C4-2B (cell line): ENCODE measurements around the gene LCN10.
"Not testable (repeated sequence)": the region's sequence is repeated elsewhere in the genome, so short reads cannot be mapped to it uniquely, and the experiment has no call there.

ENCODE experiments used
- H3K27ac ChIP-seq: fragments of 450-650 bp; 2 replicates; pipeline ENCODE4 v1.5.1; 2017
- ZFX ChIP-seq: fragments of 450-650 bp; IDR thresholded peaks from 2 replicates; pipeline ENCODE4 v1.6.1; 2017
- TF ChIP-seq, protein P1 (sequence below): fragments of 450-650 bp; conservative IDR thresholded peaks from 2 replicates; pipeline ENCODE4 v1.5.1; 2017; ENCODE audit warnings: mild to moderate bottlenecking

Gene LCN10

DNA sequence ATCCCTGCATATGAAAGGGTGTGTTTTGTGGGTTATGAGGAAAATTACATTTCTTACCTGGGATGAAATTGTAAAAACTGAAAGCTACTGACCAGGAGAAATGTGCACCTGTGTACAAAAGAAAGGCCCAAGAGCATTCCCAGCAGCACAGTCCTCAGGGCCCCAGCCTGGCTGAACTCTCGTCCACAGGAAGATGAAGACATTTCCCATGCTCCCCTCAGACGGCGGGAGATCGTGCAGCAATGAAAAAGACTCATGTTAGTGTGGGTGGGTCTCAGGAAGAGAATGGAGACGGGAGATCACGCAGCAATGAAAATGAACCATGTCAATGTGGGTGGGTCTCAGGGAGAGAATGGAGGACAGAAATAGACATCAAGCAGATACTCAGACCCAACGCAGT is 34.2 kb upstream of the LCN10 start:
- TF ChIP-seq ZFX = no peak
- TF ChIP-seq, protein P1, sequence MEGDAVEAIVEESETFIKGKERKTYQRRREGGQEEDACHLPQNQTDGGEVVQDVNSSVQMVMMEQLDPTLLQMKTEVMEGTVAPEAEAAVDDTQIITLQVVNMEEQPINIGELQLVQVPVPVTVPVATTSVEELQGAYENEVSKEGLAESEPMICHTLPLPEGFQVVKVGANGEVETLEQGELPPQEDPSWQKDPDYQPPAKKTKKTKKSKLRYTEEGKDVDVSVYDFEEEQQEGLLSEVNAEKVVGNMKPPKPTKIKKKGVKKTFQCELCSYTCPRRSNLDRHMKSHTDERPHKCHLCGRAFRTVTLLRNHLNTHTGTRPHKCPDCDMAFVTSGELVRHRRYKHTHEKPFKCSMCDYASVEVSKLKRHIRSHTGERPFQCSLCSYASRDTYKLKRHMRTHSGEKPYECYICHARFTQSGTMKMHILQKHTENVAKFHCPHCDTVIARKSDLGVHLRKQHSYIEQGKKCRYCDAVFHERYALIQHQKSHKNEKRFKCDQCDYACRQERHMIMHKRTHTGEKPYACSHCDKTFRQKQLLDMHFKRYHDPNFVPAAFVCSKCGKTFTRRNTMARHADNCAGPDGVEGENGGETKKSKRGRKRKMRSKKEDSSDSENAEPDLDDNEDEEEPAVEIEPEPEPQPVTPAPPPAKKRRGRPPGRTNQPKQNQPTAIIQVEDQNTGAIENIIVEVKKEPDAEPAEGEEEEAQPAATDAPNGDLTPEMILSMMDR = no peak
- H3K27ac ChIP-seq = no peak overlapping the region

- H3K27ac ChIP-seq = no peak overlapping the region
- TF ChIP-seq ZFX = no peak
- TF ChIP-seq, protein P1 = no peak
Observed at GRCh38 chr9:136775191-136775590, 32.5 kb upstream of the LCN10 start.

GRCh38 chr9:136774416-136775045 is 31.8 kb upstream of the LCN10 start:
- no peak overlapping the region for H3K27ac ChIP-seq
- TF ChIP-seq, protein P1 = no peak
- TF ChIP-seq ZFX = no peak

GRCh38 chr9:136773386-136774044 is 30.8 kb upstream of the LCN10 start:
- TF ChIP-seq, protein P1 = no peak
- TF ChIP-seq ZFX = no peak
- no peak overlapping the region for H3K27ac ChIP-seq

DNA sequence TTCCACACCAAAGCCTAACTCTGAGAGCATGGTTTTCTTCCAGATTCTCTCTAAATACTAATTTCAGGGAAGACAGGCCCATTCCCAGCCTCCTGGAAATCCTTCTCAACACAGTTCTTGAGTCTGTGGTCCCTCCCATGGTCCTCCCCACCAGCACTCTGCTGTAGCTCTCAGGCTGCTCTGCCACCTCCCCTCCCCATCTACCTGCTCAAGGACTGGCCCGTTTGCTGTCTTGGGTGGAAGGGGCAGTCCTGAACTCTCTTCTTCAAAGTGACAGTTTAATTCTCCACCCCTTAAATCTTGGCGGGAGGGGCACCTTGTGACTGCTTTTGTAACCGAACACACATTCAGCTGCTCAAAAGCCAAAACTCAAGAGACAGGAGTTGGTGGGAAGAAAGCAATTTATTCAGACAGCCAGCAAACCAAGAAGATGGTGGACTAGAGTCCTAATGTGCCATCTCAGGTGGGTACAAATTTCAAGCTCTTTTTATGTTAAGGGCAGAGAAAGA is 29.2 kb upstream of the LCN10 start:
- no peak overlapping the region for H3K27ac ChIP-seq
- TF ChIP-seq, protein P1 = no peak
- TF ChIP-seq ZFX = no peak

GRCh38 chr9:136769710-136770191 is 27.0 kb upstream of the LCN10 start:
- H3K27ac ChIP-seq = no peak overlapping the region
- TF ChIP-seq, protein P1 = no peak; the same call in 1 of the 2 replicates
- no peak for TF ChIP-seq ZFX

DNA sequence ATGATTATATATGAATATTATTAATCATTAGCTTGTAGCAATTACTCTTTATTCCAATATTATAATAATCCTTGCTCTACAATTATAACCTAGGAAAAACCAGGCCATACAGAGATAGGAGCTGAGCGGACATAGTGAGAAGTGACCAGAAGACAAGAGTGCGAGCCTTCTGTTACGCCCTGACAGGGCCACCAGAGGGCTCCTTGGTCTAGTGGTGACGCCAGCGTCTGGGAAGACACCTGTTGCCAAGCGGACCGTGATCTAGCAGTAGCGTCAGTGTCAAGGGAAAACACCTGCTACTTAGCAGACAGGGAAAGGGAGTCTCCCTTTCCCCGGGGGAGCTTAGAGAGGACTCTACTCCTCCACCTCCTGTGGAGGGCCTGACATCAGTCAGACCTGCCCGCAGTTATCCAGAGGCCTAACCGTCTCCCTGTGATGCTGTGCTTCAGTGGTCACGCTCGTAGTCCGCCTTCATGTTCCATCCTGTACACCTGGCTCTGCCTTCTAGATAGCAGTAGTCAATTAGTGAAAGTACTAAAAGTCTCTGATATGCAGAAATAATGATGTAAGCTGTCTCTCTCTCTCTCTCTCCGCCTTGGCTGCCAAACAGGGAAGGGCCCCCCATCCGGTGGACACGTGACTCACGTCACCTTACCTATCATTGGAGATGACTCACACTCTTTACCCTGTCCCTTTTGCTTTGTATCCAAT is 23.8 kb upstream of the LCN10 start:
- TF ChIP-seq, protein P1 = peak; percentile 60
- H3K27ac ChIP-seq = not testable (repeated sequence)

GRCh38 chr9:136765745-136766409 is 23.1 kb upstream of the LCN10 start:
- H3K27ac ChIP-seq = not testable (repeated sequence)
